Suprapubic skin (tissue), 4 donors: ENCODE results near the gene LY6G5C. TPM values are rescaled to one million over a fixed set of nuclear protein-coding genes. Genes with fewer than 3 reads are reported as not detected.

ENCODE experiments used
- DNase-seq, 2 donors: peaks; one replicate each; pipeline ENCODE4 v3.0.0-alpha.2; 2019; ENCODE audit warnings: low spot score in 2 of 2
- H3K27ac ChIP-seq: fragments of 200-600 bp; sonication (generic); one replicate; pipeline ENCODE4 v1.5.1; 2019
- H3K27me3 ChIP-seq: fragments of 200-600 bp; sonication (generic); one replicate; pipeline ENCODE4 v1.5.1; 2019
- H3K36me3 ChIP-seq: fragments of 200-600 bp; sonication (generic); one replicate; pipeline ENCODE4 v1.5.1; 2019
- H3K4me1 ChIP-seq: fragments of 200-600 bp; sonication (generic); one replicate; pipeline ENCODE4 v1.5.1; 2019
- H3K4me3 ChIP-seq: fragments of 200-600 bp; sonication (generic); one replicate; pipeline ENCODE4 v1.5.1; 2019; ENCODE audit warnings: mild to moderate bottlenecking
- H3K9me3 ChIP-seq: fragments of 200-600 bp; sonication (generic); one replicate; pipeline ENCODE4 v1.5.1; 2019
- CTCF ChIP-seq, 2 donors: fragments of 200-600 bp in 1 of 2; fragments of 450-650 bp in 1 of 2; sonication (generic) in 1 of 2; IDR thresholded peaks; one replicate each; pipeline ENCODE4 v1.5.1; 2016 to 2019; ENCODE audit warnings: antibody characterized with exemption in 2 of 2, mild to moderate bottlenecking in 1 of 2, moderate library complexity in 1 of 2
- EP300 ChIP-seq: sonication (generic); formaldehyde crosslinking; IDR thresholded peaks from one replicate; pipeline ENCODE4 v1.6.1; 2017; ENCODE audit warnings: antibody characterized with exemption
- POLR2A ChIP-seq, 2 donors: fragments of 450-650 bp; IDR thresholded peaks; one replicate each; pipeline ENCODE4 v1.6.1; 2017; ENCODE audit warnings: antibody characterized with exemption in 2 of 2, mild to moderate bottlenecking in 2 of 2, moderate library complexity in 2 of 2
- POLR2AphosphoS5 ChIP-seq, 3 donors: sonication (generic); formaldehyde crosslinking; IDR thresholded peaks; one replicate each; pipeline ENCODE4 v1.6.1; 2017; ENCODE audit warnings: antibody characterized with exemption in 3 of 3
- WGBS: methylation state at CpG from one replicate; pipeline ENCODE4 v1.1.5; 2018; 5-methylcytosine and 5-hydroxymethylcytosine counted together
- total RNA-seq, 4 donors: library from RNA; depleted of rRNA; stranded (reverse); fragments of >200 nt; gene quantifications; one replicate each; pipeline ENCODE4 v1.1.0, GENCODE V29; 2016

Gene LY6G5C
- total RNA-seq, 4 donors from 2014 or later = 0.73 to 5.1 TPM; not detected in 2

- DNase-seq = peak; percentile 100
- WGBS = 2% methylated on average over 55 of the region's 63 CpGs
- no peaks in the 10 kb centered on the region for H3K9me3 ChIP-seq
- peak within 1 kb of the TSS; percentile 84 for H3K4me3 ChIP-seq
- H3K4me1 ChIP-seq = peaks cover 59% of the 10 kb centered on the region
- TF ChIP-seq POLR2A (IDR thresholded peaks at IDR 0.05) (peak; percentile 53 to 76), POLR2AphosphoS5 (IDR thresholded peaks at IDR 0.05) (peak in 2 of 3 donors; percentile 71 to 76), EP300 (no peak)
- H3K36me3 ChIP-seq = peaks cover 42% of the 10 kb centered on the region
- H3K27ac ChIP-seq = peak within 1 kb of the TSS; percentile 98
- no peaks in the 10 kb centered on the region for H3K27me3 ChIP-seq
These were observed 15.1 kb downstream of the LY6G5C start, which contains the start of gene CSNK2B for GRCh38 chr6:31665501-31666336. CSNK2B (plus strand) TSS chr6:31666080; CDS start chr6:31666832, 752 bp downstream.

- peak in 2 of 3 donors; percentile 23 to 42 for TF ChIP-seq POLR2AphosphoS5 (IDR thresholded peaks at IDR 0.05)
- TF ChIP-seq EP300 = no peak
- Histone ChIP-seq H3K4me3 (peak within 1 kb of the TSS; percentile 84), H3K36me3 (peaks cover 34% of the 10 kb centered on the region), H3K27ac (peak within 1 kb of the TSS; percentile 98), H3K4me1 (peaks cover 59% of the 10 kb centered on the region), H3K27me3 (no peaks in the 10 kb centered on the region), H3K9me3 (no peaks in the 10 kb centered on the region)
- 0% methylated on average over 28 of the region's 39 CpGs for WGBS
- peak; percentile 94 to 95 for DNase-seq
These were observed 15.9 kb downstream of the LY6G5C start, which contains the start of gene GPANK1 for GRCh38 chr6:31664790-31665500. GPANK1 (minus strand) TSS chr6:31664997; CDS start chr6:31664478, 519 bp downstream.

- H3K4me3 ChIP-seq = peak overlapping the region; percentile 84
- peaks cover 64% of the 10 kb centered on the region for H3K4me1 ChIP-seq
- TF ChIP-seq POLR2A (IDR thresholded peaks at IDR 0.05) (no peak), EP300 (no peak), CTCF (IDR thresholded peaks at IDR 0.05) (no peak), POLR2AphosphoS5 (IDR thresholded peaks at IDR 0.05) (no peak)
- peak in 1 of 2 donors; percentile 81 for DNase-seq
- H3K36me3 ChIP-seq = peaks cover 27% of the 10 kb centered on the region
- no peaks in the 10 kb centered on the region for H3K27me3 ChIP-seq
- 17% methylated on average over 17 of the region's 17 CpGs for WGBS
- peak overlapping the region; percentile 98 for H3K27ac ChIP-seq
- H3K9me3 ChIP-seq = no peaks in the 10 kb centered on the region
These were observed 16.7 kb downstream of the LY6G5C start for GRCh38 chr6:31663961-31664789.

GRCh38 chr6:31663126-31663960 lies 17.5 kb downstream of the LY6G5C start:
- no peak for TF ChIP-seq CTCF (IDR thresholded peaks at IDR 0.05)
- TF ChIP-seq POLR2A (IDR thresholded peaks at IDR 0.05) = no peak
- peak overlapping the region; percentile 84 for H3K4me3 ChIP-seq
- H3K4me1 ChIP-seq = peaks cover 73% of the 10 kb centered on the region
- peaks cover 18% of the 10 kb centered on the region for H3K36me3 ChIP-seq
- no peak for DNase-seq
- 59% methylated on average over 9 of the region's 9 CpGs for WGBS
- H3K9me3 ChIP-seq = no peaks in the 10 kb centered on the region
- H3K27ac ChIP-seq = peak overlapping the region; percentile 98
- H3K27me3 ChIP-seq = no peaks in the 10 kb centered on the region

GRCh38 chr6:31662124-31662723 lies 18.6 kb downstream of the LY6G5C start:
- H3K4me3 ChIP-seq = no peak overlapping the region
- H3K36me3 ChIP-seq = peaks cover 7% of the 10 kb centered on the region
- no peak for DNase-seq
- H3K27me3 ChIP-seq = no peaks in the 10 kb centered on the region
- no peak for TF ChIP-seq POLR2A (IDR thresholded peaks at IDR 0.05)
- no peak for TF ChIP-seq POLR2AphosphoS5 (IDR thresholded peaks at IDR 0.05)
- no peak for TF ChIP-seq CTCF (IDR thresholded peaks at IDR 0.05)
- TF ChIP-seq EP300 = no peak
- no peaks in the 10 kb centered on the region for H3K9me3 ChIP-seq
- H3K27ac ChIP-seq = no peak overlapping the region
- 88% methylated on average over 12 of the region's 12 CpGs for WGBS
- H3K4me1 ChIP-seq = peaks cover 67% of the 10 kb centered on the region
